NCI-H2107 (cell line): ENCODE results near the gene MYBPHL.
A peak's percentile ranks its signal among the peaks of the same experiment; 100 is the strongest.

Experiments
- DNase-seq: peaks from one replicate; lab custom pipeline; 2025; lab: John Stamatoyannopoulos, UW

MYBPHL gene

GRCh38 chr1:109306832-109307273 is at the start of gene MYBPHL:
Gene MYBPHL (minus strand): TSS chr1:109307011. CDS start chr1:109306991, 20 bp downstream.
- no peak for DNase-seq

- no peak for DNase-seq
These were observed 49.7 kb upstream of the MYBPHL start for GRCh38 chr1:109356505-109356904.

GRCh38 chr1:109354929-109355328 is 48.1 kb upstream of the MYBPHL start:
- DNase-seq, result no peak

- DNase-seq, result no peak
These were observed 44.6 kb upstream of the MYBPHL start for GRCh38 chr1:109351457-109351856.

- no peak for DNase-seq
These were observed 43.8 kb upstream of the MYBPHL start for GRCh38 chr1:109350655-109351054.

GRCh38 chr1:109350182-109350581 is 43.4 kb upstream of the MYBPHL start:
- DNase-seq, result no peak

- DNase-seq, result no peak
These were observed 40.7 kb upstream of the MYBPHL start for GRCh38 chr1:109347511-109347910.

GRCh38 chr1:109341944-109342930 is 35.4 kb upstream of the MYBPHL start:
- no peak for DNase-seq

- no peak for DNase-seq
These were observed 31.8 kb upstream of the MYBPHL start for GRCh38 chr1:109338608-109339007.

- no peak for DNase-seq
These were observed 31.3 kb upstream of the MYBPHL start for GRCh38 chr1:109338091-109338490.

- no peak for DNase-seq
These were observed 28.3 kb upstream of the MYBPHL start for GRCh38 chr1:109335091-109335490.

- DNase-seq, result no peak
These were observed 24.3 kb upstream of the MYBPHL start for GRCh38 chr1:109331113-109331512.

GRCh38 chr1:109327285-109327684 is 20.5 kb upstream of the MYBPHL start:
- no peak for DNase-seq

GRCh38 chr1:109322974-109323373 is 16.2 kb upstream of the MYBPHL start:
- DNase-seq, result no peak

- DNase-seq, result no peak
These were observed 12.3 kb upstream of the MYBPHL start for GRCh38 chr1:109319114-109319513.

- no peak for DNase-seq
These were observed 9.7 kb upstream of the MYBPHL start for GRCh38 chr1:109316506-109316905.

- no peak for DNase-seq
These were observed 8.5 kb upstream of the MYBPHL start for GRCh38 chr1:109315288-109315687.

- DNase-seq, result no peak
These were observed 8.0 kb upstream of the MYBPHL start for GRCh38 chr1:109314795-109315194.

- no peak for DNase-seq
These were observed 6.4 kb upstream of the MYBPHL start for GRCh38 chr1:109312978-109313775.

- no peak for DNase-seq
These were observed 5.4 kb upstream of the MYBPHL start for GRCh38 chr1:109312246-109312645.

- no peak for DNase-seq
These were observed 2.5 kb upstream of the MYBPHL start for GRCh38 chr1:109309347-109309746.

GRCh38 chr1:109307274-109308021 is 637 bp upstream of the MYBPHL start:
- DNase-seq, result peak; percentile 63
